Tibial nerve (tissue), 4 donors: ENCODE measurements around the gene ABHD12.

Experiments used
- CTCF ChIP-seq, 5 experiments: fragments of 200-600 bp in 3 of 5; fragments of 450-650 bp in 2 of 5; sonication (generic) in 3 of 5; IDR thresholded peaks; one replicate each; pipeline ENCODE4 v1.5.1; 2016 to 2019; ENCODE audit warnings: antibody characterized with exemption in 5 of 5, mild to moderate bottlenecking in 3 of 5, moderate library complexity in 2 of 5
- EP300 ChIP-seq, 2 donors: sonication (generic); formaldehyde crosslinking; IDR thresholded peaks; one replicate each; pipeline ENCODE4 v1.6.1; 2017; ENCODE audit warnings: antibody characterized with exemption in 2 of 2, mild to moderate bottlenecking in 1 of 2

GRCh38 chr20:25368526-25368925 lies 22.1 kb downstream of the ABHD12 start:
- TF ChIP-seq EP300 (IDR thresholded peaks at IDR 0.05) (no peak), CTCF (IDR thresholded peaks at IDR 0.05) (no peak)
